Measurements from ENCODE around the gene VASP.
A peak's percentile ranks its signal among the peaks of the same experiment; 100 is the strongest.

Gene VASP

DNA sequence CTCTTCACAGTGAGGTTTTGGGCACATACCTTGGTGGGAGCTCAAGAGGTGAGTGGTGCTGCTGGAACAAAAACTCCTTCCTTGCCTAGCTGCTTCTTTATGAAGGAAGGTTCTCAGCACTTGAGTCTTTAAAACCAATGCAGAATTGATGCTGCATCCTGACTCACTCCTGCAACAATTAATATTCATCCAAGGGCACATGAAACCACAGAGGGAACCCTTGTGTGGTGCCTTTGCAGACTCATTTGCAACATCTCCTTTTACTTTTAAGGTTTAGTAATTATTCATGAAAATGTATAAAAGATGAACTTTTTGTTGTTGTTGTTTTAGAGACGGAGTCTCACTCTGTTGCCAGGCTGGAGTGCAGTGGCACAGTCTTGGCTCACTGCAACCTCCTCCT, 47.2 kb downstream of the VASP start:
- no peak for DNase-seq (ENCODE audit: low spot score)

DNA sequence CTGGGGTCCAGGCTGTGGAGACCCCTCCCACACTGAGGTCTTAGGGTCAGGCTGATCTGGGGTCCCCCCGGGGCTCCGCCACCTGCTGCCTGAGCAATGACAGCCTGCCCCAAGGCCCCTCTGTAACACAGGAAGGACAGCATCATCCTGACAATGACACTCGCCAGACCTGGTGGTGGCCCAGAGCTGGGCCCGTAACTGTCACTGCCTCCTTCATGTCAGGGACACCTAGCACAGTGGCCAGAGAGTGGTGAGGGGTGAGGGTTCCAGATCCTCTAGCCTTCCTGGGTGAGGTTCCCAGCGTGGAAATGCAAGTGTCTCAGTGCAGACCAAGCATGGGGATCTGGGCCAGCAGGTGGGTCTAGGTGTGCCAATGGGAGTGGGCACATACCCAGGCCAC, 49.6 kb downstream of the VASP start:
- DNase-seq (ENCODE audit: low spot score) = no peak

DNA sequence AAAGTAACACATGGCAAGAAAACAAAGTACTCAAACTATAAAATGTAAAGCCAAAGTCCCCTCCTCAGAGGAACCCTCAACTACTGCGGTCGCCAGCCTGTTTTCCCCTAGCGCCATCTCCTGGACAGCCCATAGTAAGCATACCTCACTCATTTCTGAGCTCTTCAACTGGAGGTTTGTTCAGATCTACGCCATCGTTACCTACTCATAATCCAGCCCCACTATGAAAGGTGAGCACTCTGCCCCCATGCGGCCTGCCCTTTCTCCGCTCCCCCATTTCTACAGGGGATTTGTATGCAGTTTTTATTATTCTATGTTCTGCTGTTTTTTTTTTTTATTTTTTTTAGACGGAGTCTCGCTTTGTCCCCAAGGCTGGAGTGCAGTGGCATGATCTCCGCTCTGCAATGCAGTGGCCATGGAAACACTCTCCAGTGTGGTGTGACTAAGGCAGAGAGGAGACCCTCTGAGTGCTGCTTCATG, 51.2 kb downstream of the VASP start:
- peak; percentile 69 for DNase-seq (ENCODE audit: low spot score)

DNA sequence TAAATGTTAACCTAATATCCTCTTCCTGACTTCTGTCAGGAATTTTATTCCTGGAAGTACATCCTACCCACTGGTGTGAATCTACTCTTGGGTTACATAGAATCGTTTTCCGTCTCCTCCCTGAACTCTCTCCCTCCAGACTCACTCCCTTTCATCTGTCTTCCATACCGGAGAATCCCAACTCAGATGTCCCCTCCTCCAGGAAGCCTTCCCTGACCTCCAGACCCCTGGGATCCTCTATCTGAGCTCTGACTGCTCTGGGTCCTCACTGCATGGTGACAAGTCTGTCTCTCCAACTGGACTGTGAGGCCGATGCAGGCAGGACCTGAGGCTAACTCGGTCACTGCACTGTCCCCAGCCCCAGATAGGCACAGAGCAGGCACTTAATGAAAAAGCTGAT, 52.8 kb downstream of the VASP start:
- no peak for DNase-seq (ENCODE audit: low spot score)

DNA sequence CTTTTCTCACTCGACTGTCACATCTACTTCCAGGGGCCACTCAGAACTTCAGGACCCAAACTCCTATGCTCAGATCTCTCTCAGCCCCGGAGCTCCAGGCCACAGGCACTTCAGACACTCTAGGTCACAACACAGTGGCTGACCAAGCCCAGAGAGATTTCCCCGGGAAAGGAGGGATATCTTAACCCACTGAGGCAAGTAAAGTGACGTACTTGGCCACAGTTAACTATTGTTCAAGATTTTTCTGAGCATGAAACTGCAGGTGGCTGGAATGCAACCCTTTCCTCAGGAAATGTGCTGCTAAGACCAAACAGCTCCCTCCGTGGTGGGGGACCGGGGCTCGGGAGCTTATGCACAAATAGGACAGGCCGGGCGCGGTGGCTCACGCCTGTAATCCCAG, 53.4 kb downstream of the VASP start:
- no peak for DNase-seq (ENCODE audit: low spot score)

DNA sequence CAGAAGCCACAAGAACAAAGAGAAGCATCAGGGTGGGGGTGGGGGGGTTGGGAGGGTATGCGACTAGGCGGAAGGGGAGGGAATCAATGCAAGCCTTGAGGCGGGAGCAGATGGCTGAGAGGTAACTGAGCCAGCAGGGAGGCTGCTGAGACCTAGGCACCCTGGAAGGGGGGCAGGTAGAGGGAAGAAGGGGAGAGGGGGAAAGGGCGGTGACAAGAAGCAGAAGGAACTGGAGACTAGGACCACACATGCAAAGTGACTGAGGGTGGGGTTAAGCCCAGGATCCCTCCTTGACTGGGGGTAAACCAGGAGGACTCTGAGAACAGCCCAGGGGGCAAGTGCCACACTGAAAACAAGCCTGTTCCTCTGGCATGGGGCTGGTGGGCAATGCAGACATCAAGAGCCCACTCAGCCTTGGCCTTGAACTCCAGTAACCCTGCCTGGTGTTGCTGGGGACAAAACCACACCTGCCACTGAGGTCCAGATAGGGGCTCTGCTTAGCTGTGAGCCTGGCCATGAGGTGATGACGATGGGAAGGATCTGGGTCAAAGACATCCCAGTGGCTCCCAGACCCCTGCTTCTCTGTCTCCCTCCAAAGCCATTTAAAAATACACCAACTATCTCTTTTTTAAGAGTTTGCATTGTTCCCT, 57.0 kb downstream of the VASP start:
- no peak for DNase-seq (ENCODE audit: low spot score)

DNA sequence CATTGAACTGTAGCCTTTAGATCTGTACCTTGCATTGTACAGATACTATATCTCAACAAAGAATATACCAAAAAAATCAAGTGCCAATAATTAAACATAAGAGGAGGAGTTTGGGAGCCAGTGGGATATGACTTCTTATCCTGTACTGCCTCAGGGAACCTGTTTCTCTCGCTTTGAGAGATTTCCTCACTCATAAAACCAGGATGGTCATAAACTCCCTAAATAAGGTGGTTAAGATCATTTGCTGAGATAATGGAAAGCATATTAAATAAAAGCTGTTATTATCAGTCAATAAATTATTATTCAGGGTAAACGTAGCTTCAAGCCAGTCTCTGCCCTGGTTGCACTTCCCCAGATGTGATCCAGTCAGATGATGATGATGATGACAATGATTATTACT, 60.3 kb downstream of the VASP start:
- DNase-seq (ENCODE audit: low spot score) = no peak

DNA sequence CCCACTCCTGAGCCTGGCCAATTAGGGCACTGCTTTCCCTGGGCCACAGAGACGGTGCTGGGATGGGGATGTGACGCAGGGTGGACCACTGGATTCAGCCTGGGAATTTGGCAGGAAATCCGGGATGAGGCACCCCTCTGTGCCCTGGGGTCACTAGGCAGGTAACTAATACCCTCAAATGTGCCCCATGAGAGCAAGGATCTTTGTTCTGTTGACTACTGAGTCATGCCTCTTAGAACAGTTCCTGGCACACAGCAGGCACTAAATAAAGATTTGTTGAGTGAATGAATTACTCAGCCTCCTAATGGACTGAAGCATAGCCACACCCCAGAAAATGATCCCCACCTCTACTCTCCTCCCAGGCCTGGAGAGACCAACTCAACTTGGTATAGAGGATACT, 61.5 kb downstream of the VASP start:
- DNase-seq (ENCODE audit: low spot score) = no peak

DNA sequence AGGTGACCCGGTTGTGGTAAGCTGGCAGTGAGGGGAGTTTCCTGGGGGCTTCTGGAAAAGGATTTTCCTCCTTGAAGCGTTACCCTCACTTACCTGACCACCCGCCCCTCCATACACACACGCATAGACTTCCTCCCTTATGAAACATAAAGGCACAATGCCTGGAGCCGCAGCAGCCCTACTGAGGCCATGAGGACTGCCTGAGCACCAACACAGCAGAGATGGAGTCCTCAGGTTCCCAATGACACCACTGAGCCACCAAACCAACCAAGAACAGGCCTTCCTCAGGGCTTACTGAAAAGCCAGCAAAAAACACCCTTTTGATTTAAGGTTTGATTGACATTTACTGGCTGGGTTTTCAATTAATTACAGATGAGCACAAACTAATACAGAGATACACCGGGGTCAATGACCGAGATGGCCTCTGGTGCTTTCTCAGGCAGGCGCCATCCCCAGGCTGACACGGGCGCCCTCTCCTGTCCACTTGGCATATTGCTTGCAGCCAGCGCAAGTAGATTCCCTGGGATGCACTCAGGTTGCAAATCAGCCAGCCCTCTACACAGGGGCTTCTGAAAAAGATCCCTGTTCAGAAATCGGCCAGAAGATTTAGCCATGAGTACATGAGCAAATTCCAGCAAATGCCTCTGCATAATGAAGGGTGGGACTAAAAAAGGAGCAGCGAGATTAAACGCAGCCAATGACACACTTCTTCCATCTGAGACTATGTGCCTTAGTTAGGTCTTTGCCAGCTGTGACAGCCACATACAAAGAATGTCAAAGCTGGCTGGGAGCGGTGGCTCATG, 62.5 kb downstream of the VASP start:
- peak; percentile 84 for DNase-seq (ENCODE audit: low spot score)

DNA sequence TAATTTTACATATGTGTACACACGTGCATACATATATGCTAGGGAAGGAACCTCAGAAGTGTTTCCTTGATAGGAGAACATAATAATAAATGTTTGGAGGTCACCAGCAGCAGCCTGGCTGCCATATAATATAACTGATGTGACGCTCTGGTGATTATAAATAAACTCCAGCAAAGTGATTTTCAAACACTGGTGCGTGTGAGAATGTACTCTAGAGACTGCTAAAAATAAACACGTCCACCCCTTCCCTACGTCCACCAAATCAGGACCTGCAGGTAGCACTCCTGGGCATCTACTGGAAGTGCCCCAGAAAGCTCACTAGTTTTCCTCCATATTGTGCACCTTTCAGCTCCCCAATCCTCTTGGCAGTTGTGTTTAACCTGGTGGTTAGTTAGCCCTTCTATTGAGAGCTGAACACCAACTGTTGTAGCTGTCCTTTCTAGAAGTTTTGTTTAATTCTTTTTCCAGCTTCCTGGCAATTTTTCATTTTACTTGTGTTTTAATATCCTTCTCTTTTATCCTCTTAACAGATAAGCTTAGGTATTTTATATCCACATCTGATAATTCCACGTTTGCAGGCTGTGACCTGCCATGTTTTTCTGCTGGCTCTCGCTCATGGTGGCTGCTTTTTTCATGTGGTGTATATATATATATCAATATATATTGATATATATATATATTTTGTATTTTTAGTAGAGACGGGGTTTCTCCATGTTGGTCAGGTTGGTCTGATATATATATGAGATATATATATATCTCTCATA, 64.4 kb downstream of the VASP start:
- no peak for DNase-seq (ENCODE audit: low spot score)

DNA sequence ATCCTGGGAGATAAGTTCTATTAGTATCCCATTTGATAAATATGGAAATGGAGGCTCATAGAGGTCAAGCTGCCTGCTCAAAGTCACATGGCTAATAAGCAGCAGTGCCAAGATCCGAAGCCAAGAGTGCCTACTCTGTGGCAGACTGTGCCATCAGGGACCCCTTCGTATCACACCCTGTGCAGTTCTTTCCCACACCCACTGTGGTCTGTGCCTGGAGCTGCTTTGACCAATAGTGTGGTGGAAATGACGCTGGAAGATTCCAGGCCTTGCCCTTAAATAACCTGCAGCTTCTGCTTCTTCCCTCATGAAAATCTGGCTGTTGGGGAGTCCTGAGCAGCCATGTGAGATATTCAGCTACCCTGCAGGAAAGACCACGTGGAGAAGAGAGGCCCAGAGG, 67.2 kb downstream of the VASP start:
- no peak for DNase-seq (ENCODE audit: low spot score)

DNA sequence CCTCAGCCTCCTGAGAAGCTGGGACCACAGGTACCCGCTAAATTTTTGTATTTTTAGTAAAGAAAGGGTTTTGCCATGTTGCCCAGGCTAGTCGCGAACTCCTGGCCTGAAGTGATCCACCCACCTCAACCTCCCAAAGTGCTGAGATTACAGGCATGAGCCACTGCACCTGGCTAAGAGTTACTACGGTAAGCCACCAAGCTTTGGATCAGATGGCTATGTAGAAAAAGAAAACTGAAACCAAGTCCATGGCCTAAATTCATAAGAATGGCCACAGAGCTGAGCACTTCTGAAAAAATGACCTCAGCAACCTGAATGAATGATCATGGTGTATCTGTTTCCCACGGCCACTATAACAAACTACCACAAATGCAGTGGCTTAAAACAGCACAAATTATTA, 67.9 kb downstream of the VASP start:
- DNase-seq (ENCODE audit: low spot score) = no peak

All from ecto neural progenitor cell (in vitro differentiated cells).